Measurements from ENCODE around the gene KIF25. TPM values are rescaled to one million over a fixed set of nuclear protein-coding genes. Genes with fewer than 3 reads are reported as not detected.

Gene KIF25
- total RNA-seq, 1 experiment from 2014 or later = 0.28 TPM

DNA sequence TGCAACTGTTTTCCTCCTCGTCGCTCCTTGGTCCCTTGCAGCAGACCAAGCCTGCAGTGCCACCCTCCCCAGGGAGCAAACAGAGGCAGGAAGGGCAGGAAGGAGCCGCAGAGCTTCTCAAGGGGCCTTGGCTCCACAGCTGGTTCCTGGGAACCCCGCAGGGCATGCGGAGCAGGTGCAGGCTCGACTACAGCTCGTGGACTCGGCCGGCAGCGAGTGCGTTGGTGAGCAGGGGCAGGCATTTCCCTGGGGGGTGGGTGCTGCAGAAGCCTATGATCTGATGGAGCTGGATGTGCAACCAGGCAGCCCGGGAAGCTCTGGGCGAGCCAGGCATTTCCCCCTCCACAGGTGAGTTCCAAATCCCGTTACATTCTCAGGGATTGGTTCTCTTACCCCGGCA is 44.5 kb downstream of the KIF25 start (continued):
- TF ChIP-seq, protein P1, sequence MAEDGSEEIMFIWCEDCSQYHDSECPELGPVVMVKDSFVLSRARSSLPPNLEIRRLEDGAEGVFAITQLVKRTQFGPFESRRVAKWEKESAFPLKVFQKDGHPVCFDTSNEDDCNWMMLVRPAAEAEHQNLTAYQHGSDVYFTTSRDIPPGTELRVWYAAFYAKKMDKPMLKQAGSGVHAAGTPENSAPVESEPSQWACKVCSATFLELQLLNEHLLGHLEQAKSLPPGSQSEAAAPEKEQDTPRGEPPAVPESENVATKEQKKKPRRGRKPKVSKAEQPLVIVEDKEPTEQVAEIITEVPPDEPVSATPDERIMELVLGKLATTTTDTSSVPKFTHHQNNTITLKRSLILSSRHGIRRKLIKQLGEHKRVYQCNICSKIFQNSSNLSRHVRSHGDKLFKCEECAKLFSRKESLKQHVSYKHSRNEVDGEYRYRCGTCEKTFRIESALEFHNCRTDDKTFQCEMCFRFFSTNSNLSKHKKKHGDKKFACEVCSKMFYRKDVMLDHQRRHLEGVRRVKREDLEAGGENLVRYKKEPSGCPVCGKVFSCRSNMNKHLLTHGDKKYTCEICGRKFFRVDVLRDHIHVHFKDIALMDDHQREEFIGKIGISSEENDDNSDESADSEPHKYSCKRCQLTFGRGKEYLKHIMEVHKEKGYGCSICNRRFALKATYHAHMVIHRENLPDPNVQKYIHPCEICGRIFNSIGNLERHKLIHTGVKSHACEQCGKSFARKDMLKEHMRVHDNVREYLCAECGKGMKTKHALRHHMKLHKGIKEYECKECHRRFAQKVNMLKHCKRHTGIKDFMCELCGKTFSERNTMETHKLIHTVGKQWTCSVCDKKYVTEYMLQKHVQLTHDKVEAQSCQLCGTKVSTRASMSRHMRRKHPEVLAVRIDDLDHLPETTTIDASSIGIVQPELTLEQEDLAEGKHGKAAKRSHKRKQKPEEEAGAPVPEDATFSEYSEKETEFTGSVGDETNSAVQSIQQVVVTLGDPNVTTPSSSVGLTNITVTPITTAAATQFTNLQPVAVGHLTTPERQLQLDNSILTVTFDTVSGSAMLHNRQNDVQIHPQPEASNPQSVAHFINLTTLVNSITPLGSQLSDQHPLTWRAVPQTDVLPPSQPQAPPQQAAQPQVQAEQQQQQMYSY (CRISPR knock-in tag; IDR thresholded peaks at IDR 0.05) = no peak
- TF ChIP-seq ATF1 (CRISPR knock-in tag; IDR thresholded peaks at IDR 0.05) (no peak), NFE2L1 (CRISPR knock-in tag; IDR thresholded peaks at IDR 0.05) (no peak), JUN (CRISPR knock-in tag; IDR thresholded peaks at IDR 0.05) (no peak), IRF2 (CRISPR knock-in tag; IDR thresholded peaks at IDR 0.05; ENCODE audit: borderline replicate concordance, low read depth) (no peak)
- TF ChIP-seq, protein P2, sequence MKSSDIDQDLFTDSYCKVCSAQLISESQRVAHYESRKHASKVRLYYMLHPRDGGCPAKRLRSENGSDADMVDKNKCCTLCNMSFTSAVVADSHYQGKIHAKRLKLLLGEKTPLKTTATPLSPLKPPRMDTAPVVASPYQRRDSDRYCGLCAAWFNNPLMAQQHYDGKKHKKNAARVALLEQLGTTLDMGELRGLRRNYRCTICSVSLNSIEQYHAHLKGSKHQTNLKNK (CRISPR knock-in tag; IDR thresholded peaks at IDR 0.05) = no peak
- TF ChIP-seq, protein P3, sequence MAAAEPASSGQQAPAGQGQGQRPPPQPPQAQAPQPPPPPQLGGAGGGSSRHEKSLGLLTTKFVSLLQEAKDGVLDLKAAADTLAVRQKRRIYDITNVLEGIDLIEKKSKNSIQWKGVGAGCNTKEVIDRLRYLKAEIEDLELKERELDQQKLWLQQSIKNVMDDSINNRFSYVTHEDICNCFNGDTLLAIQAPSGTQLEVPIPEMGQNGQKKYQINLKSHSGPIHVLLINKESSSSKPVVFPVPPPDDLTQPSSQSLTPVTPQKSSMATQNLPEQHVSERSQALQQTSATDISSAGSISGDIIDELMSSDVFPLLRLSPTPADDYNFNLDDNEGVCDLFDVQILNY (CRISPR knock-in tag; IDR thresholded peaks at IDR 0.05) = no peak
- TF ChIP-seq, protein P4, sequence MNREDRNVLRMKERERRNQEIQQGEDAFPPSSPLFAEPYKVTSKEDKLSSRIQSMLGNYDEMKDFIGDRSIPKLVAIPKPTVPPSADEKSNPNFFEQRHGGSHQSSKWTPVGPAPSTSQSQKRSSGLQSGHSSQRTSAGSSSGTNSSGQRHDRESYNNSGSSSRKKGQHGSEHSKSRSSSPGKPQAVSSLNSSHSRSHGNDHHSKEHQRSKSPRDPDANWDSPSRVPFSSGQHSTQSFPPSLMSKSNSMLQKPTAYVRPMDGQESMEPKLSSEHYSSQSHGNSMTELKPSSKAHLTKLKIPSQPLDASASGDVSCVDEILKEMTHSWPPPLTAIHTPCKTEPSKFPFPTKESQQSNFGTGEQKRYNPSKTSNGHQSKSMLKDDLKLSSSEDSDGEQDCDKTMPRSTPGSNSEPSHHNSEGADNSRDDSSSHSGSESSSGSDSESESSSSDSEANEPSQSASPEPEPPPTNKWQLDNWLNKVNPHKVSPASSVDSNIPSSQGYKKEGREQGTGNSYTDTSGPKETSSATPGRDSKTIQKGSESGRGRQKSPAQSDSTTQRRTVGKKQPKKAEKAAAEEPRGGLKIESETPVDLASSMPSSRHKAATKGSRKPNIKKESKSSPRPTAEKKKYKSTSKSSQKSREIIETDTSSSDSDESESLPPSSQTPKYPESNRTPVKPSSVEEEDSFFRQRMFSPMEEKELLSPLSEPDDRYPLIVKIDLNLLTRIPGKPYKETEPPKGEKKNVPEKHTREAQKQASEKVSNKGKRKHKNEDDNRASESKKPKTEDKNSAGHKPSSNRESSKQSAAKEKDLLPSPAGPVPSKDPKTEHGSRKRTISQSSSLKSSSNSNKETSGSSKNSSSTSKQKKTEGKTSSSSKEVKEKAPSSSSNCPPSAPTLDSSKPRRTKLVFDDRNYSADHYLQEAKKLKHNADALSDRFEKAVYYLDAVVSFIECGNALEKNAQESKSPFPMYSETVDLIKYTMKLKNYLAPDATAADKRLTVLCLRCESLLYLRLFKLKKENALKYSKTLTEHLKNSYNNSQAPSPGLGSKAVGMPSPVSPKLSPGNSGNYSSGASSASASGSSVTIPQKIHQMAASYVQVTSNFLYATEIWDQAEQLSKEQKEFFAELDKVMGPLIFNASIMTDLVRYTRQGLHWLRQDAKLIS (CRISPR knock-in tag; IDR thresholded peaks at IDR 0.05; ENCODE audit: borderline replicate concordance) = no peak

DNA sequence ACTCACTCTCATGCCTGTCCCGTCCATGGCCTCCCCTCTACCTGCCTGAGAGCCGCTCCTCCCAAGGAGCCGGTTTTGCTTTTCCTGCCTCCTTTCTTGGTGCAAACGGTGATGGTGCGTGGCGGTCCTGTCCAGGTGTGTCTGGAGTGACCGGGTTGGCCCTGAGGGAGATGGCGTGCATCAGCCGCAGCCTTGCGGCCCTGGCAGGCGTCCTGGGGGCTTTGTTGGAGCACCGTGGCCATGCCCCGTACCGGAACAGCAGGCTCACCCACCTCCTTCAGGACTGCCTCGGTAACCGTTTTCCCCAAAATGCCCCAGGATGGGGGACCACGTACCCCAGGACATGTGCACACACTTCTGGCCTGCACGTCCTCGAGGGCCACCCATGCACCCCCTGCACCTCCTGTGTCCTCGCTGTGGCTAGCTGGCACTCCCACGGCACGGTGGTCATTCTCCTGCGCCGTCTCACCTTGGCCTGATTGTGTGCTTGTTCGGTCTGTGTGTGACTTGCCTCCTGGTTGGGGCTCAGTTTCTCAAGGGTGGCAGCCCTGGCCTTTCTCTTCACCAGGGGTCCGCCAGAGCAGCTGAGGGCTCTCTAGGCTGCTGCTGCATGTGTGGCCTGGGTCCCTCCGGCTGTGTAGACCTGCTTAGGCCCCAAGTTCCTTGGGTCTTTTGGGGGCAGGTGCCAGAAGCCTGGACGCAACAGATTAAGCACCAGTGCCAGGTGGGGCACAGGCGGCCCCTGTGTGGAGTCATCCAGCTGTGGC is 45.1 kb downstream of the KIF25 start:
- Mint-ChIP-seq H3K27me3 (ENCODE audit: low read depth) (peaks cover 16% of the 10 kb centered on the region; the same call in 1 of the 2 replicates), H3K36me3 (peaks cover 39% of the 10 kb centered on the region), H3K9me3 (peaks cover 34% of the 10 kb centered on the region), H3K27ac (no peak overlapping the region), H3K4me3 (no peak overlapping the region), H3K4me1 (no peaks in the 10 kb centered on the region)
- POLR2A ChIA-PET = no interaction called here
- ATAC-seq = no peak
- no peak for DNase-seq (ENCODE audit: low spot score)
- no peak for TF ChIP-seq HMGA2 (CRISPR knock-in tag; IDR thresholded peaks at IDR 0.05)
- CTCF ChIA-PET = interaction anchor here (1.2 kb wide), 1 partner anchor 46 kb away, joined by 3 read pairs; no protein-coding TSS in a partner anchor

DNA sequence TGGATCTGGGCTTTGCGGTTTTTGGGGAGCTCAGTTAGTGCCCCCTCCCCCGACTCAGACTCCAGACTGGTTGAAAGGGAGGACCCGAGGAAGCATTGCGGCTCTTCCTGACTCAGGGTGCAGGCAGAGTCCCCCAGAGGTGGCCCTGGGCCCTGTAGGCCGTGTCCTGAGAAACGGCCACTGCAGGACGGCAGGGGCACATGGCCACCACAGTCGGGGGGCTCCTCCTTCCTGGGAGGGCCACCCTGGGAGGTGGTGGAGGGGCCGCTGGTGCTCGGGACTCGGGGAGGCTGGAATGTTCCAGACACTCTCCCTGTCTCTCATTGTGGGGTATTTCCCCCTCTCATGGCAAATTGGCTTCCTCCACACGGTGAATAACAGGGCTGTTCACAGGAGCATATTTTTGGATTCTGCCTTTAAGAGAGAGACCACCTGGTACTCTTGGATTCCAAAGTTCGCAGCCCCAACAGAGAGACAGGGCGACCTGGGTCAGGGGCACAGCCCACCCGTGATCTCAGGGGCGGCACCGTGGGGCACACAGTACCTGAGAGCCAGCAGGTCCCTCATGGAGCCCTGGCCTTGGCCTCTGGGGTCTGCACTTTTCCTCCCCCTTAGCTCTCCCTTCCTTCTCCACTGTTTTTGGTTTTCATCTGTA is 45.8 kb downstream of the KIF25 start:
- CTCF ChIA-PET = no interaction called here
- no peak for DNase-seq (ENCODE audit: low spot score)
- peaks cover 16% of the 10 kb centered on the region; the same call in 1 of the 2 replicates for H3K27me3 Mint-ChIP-seq (ENCODE audit: low read depth)
- peaks cover 27% of the 10 kb centered on the region for H3K9me3 Mint-ChIP-seq
- no peak for ATAC-seq
- no peak overlapping the region for H3K4me3 Mint-ChIP-seq
- POLR2A ChIA-PET = no interaction called here
- peaks cover 32% of the 10 kb centered on the region for H3K36me3 Mint-ChIP-seq
- no peaks in the 10 kb centered on the region for H3K4me1 Mint-ChIP-seq
- no peak overlapping the region for H3K27ac Mint-ChIP-seq
- TF ChIP-seq ETV6 (CRISPR knock-in tag; IDR thresholded peaks at IDR 0.05) = no peak
- no peak for TF ChIP-seq ZNF232 (CRISPR knock-in tag; IDR thresholded peaks at IDR 0.05)
- TF ChIP-seq NFYB (CRISPR knock-in tag; conservative IDR thresholded peaks at IDR 0.05; ENCODE audit: low read depth) = no peak
- no peak for TF ChIP-seq ELF4 (CRISPR knock-in tag; IDR thresholded peaks at IDR 0.05; ENCODE audit: low read depth)
- TF ChIP-seq GRHL2 (CRISPR knock-in tag; IDR thresholded peaks at IDR 0.05; ENCODE audit: insufficient replicate concordance, severe bottlenecking) = no peak
- TF ChIP-seq, protein P5, sequence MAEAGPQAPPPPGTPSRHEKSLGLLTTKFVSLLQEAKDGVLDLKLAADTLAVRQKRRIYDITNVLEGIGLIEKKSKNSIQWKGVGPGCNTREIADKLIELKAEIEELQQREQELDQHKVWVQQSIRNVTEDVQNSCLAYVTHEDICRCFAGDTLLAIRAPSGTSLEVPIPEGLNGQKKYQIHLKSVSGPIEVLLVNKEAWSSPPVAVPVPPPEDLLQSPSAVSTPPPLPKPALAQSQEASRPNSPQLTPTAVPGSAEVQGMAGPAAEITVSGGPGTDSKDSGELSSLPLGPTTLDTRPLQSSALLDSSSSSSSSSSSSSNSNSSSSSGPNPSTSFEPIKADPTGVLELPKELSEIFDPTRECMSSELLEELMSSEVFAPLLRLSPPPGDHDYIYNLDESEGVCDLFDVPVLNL (CRISPR knock-in tag; IDR thresholded peaks at IDR 0.05; ENCODE audit: borderline replicate concordance, low read depth) = no peak
- no peak for TF ChIP-seq FOXJ3 (CRISPR knock-in tag; IDR thresholded peaks at IDR 0.05; ENCODE audit: borderline replicate concordance)
- TF ChIP-seq MXD4 (CRISPR knock-in tag; IDR thresholded peaks at IDR 0.05; ENCODE audit: borderline replicate concordance) = no peak
- TF ChIP-seq, protein P6, sequence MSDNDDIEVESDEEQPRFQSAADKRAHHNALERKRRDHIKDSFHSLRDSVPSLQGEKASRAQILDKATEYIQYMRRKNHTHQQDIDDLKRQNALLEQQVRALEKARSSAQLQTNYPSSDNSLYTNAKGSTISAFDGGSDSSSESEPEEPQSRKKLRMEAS (CRISPR knock-in tag; IDR thresholded peaks at IDR 0.05) = no peak
- TF ChIP-seq, protein P7, sequence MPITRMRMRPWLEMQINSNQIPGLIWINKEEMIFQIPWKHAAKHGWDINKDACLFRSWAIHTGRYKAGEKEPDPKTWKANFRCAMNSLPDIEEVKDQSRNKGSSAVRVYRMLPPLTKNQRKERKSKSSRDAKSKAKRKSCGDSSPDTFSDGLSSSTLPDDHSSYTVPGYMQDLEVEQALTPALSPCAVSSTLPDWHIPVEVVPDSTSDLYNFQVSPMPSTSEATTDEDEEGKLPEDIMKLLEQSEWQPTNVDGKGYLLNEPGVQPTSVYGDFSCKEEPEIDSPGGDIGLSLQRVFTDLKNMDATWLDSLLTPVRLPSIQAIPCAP (CRISPR knock-in tag; IDR thresholded peaks at IDR 0.05) = no peak

Data from WTC11 (cell line).